T-helper 17 cell (primary cell): ENCODE data around the gene HNRNPM. TPM values are rescaled to one million over a fixed set of nuclear protein-coding genes. Genes with fewer than 3 reads are reported as not detected.

Experiments used
- ATAC-seq: fragments of 150-1000 bp; cut with Tn5 transposase; 2 replicates; pipeline ENCODE4 v1.10.0; 2021; ENCODE audit warnings: mild to moderate bottlenecking, moderate library complexity
- DNase-seq, 3 donors: peaks; one replicate each; pipeline versions ENCODE4 v3.0.0 to v3.0.0-alpha.2; 2020 to 2021
- H3K9me3 ChIP-seq: one replicate; pipeline ENCODE4 v1.7.0; 2013; ENCODE audit warnings: low read length, mild to moderate bottlenecking; ENCODE audit not compliant: control insufficient read depth, poor library complexity, severe bottlenecking
- H3K27ac Mint-ChIP-seq: one replicate; pipeline ENCODE4 v1.8.0; 2022; ENCODE audit warnings: mild to moderate bottlenecking, moderate library complexity, mixed read lengths
- H3K27me3 Mint-ChIP-seq: one replicate; pipeline ENCODE4 v1.8.0; 2022; ENCODE audit warnings: mixed read lengths
- H3K36me3 Mint-ChIP-seq: one replicate; pipeline ENCODE4 v1.8.0; 2022; ENCODE audit warnings: low read depth, mixed read lengths
- H3K4me1 Mint-ChIP-seq: one replicate; pipeline ENCODE4 v1.8.0; 2022; ENCODE audit warnings: mild to moderate bottlenecking, mixed read lengths
- H3K4me3 Mint-ChIP-seq: one replicate; pipeline ENCODE4 v1.8.0; 2022; ENCODE audit warnings: mild to moderate bottlenecking, moderate library complexity, mixed read lengths
- total RNA-seq, 4 donors: library from RNA in 2 of 4; stranded (reverse) in 2 of 4; gene quantifications; one replicate each; pipeline ENCODE4 v1.2.3 and lab custom pipeline; 2022 to 2026

HNRNPM gene
- total RNA-seq, 2 donors from 2014 or later = 248 to 259 TPM

DNA sequence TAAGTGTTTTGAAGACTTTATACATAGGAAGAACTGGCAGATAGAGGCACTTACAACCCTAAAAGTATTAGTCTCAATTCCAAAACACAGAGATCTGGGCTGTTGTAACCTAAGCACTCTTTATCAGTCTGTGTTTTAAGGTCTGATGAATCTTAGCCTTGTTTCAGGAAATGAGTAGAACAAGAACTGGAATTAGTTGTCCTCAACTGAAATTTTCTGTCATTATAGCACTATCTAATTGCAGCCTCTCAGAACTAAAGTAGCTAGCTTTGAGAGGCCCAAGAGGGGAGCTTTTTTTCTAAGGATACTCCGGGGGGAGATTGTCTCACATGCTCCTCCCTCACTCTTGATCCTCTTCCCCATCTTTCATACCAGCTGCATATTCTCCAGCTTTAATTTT lies 13.1 kb downstream of the HNRNPM start:
- H3K4me1 Mint-ChIP-seq = peaks cover 50% of the 10 kb centered on the region
- H3K27ac Mint-ChIP-seq = peak overlapping the region; percentile 93
- H3K4me3 Mint-ChIP-seq = no peak overlapping the region
- no peak for DNase-seq
- ATAC-seq = no peak
- H3K36me3 Mint-ChIP-seq = no peaks in the 10 kb centered on the region
- H3K9me3 ChIP-seq = no peaks in the 10 kb centered on the region
- no peaks in the 10 kb centered on the region for H3K27me3 Mint-ChIP-seq

DNA sequence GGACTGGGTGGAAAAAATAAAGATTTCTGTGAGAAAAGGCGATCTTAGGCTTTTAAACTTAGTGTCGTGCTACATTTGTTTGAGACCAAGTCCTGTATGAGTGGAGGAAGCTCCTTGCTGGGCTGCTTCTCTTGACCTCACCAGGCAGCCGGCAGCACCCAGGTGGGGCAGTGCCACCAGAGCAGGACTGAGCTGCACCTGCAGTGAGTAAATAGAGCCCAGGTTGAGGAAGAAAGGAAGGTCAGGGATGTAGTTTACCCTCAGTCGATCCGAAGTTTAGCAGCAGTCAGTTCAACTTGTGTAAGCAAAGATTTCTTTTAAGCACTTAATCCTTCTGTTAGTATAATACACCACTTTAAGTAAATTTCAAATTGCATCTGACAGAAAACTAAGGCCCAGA lies 13.6 kb downstream of the HNRNPM start:
- Mint-ChIP-seq H3K27me3 (no peaks in the 10 kb centered on the region), H3K27ac (peak overlapping the region; percentile 93), H3K36me3 (no peaks in the 10 kb centered on the region), H3K4me1 (peaks cover 53% of the 10 kb centered on the region), H3K4me3 (peak overlapping the region; percentile 60)
- H3K9me3 ChIP-seq = no peaks in the 10 kb centered on the region
- no peak for DNase-seq
- no peak for ATAC-seq

DNA sequence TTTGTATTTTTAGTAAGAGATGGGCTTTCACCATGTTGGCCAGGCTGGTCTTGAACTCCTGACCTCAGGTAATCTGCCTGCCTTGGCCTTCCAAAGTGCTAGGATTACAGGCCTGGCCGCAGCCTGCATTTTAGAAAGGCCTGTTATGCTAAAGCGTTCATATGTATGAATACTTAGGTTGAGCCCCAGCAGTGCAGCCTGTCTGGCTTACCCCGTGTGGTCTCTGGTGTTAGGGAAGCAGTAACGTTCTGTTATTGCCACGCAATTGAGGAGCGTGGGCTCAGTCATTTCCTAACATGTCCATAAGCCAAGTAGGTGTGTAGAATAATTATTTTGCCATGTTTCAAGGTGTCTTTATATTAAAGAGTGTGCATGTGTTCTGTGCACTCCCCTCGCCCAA lies 14.3 kb downstream of the HNRNPM start:
- H3K4me1 Mint-ChIP-seq = peaks cover 46% of the 10 kb centered on the region
- peak overlapping the region; percentile 49 for H3K27ac Mint-ChIP-seq
- DNase-seq = no peak
- no peak overlapping the region for H3K4me3 Mint-ChIP-seq
- H3K36me3 Mint-ChIP-seq = no peaks in the 10 kb centered on the region
- ATAC-seq = no peak
- H3K27me3 Mint-ChIP-seq = no peaks in the 10 kb centered on the region
- no peaks in the 10 kb centered on the region for H3K9me3 ChIP-seq

DNA sequence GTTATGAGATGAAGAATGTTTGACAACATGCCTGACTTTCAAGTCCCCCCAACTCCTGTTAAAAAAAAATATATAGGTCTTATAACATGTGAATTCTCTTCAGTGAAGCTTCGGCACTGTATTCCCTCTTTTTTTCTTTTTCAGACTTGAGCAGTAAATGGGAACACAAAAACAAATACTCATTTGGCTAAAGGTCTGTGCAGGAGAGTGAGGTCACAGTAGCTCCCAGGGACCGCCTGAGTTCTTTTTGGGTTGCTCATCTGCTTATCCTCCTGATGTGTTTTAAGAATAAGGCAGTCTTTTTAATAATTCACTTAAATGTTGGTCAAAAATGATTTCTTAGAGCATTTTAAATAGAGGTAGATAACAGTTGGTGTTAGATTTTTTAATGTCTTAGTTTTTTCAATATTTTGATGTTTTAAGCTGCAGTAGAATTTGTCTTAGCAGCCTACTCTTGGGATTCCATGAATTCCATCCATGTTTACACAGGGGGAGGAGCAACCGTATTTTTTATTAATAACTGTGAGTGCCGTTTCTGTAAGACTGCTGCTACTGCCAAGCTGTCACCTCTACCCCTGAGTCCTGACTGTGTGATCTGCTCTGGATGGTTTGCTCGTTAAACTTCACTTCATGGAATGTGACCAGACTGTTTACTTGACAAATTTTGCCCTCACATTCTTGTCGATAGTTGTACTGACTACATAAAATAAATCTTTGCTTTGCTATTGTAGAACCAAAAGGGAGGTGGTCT lies 14.9 kb downstream of the HNRNPM start:
- Mint-ChIP-seq H3K27me3 (no peaks in the 10 kb centered on the region), H3K36me3 (no peaks in the 10 kb centered on the region), H3K27ac (peak overlapping the region; percentile 49), H3K4me3 (no peak overlapping the region), H3K4me1 (peaks cover 42% of the 10 kb centered on the region)
- ATAC-seq = no peak
- no peak for DNase-seq
- H3K9me3 ChIP-seq = no peaks in the 10 kb centered on the region

DNA sequence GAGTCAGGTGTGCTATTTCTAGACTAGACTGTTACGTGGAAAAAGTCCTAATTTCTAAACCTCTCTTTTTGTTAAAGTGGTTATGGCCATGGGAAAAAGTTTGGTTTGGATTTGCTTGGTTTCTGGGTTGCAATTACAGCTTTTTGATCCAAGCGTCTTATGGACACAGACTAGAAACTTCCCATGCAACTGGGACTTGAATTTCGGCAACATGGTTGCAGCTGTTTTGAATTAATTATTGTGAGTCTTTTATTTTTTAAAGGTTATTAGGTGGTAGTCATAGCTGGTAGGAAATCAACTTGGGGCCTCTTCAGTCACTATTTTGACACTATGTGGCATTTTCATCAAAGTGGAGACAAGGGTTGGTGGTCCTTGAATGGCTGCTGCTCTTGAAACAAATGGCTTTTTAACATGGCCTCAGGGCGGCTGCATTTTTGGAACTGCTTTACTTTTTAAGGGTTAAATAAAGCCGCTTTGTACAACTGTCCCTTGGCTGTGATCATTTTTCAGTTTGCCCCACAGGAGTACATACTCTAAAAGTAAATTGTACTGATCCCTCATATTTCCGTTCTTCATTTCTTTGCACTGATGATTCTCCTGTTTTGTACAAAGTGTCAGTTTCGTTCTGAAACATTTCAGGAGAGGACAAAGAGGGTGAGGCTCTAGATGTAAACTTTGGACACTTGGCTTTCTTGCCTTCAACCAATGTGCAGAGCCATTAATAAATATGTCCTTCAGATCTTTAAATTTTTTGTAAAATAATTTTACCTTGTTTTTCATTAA lies 15.9 kb downstream of the HNRNPM start:
- Mint-ChIP-seq H3K4me3 (no peak overlapping the region), H3K27me3 (no peaks in the 10 kb centered on the region), H3K27ac (peak overlapping the region; percentile 49), H3K36me3 (no peaks in the 10 kb centered on the region), H3K4me1 (peaks cover 36% of the 10 kb centered on the region)
- ATAC-seq (no peak), DNase-seq (no peak)
- no peaks in the 10 kb centered on the region for H3K9me3 ChIP-seq

DNA sequence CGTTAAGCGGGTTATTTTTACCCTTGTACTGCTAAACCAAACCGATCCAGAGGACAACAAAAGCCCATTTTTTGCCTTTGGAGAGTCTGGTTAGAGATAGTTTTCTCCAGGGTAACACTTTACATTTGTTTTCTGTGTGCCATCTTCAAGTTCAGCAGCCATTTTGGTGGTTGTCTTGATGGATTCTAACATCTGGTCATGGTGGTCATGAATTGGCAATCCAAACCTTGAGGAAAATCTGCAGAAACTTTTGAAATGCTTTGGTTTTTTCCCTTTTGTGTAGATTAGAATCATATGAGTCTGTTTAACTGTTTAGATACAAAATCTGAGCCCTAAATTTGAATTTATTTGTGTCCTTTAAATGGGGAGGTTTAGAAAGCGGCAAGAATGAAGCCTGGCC lies 16.6 kb downstream of the HNRNPM start:
- Mint-ChIP-seq H3K27ac (peak overlapping the region; percentile 49), H3K36me3 (peaks cover 4% of the 10 kb centered on the region)
- no peak for ATAC-seq

DNA sequence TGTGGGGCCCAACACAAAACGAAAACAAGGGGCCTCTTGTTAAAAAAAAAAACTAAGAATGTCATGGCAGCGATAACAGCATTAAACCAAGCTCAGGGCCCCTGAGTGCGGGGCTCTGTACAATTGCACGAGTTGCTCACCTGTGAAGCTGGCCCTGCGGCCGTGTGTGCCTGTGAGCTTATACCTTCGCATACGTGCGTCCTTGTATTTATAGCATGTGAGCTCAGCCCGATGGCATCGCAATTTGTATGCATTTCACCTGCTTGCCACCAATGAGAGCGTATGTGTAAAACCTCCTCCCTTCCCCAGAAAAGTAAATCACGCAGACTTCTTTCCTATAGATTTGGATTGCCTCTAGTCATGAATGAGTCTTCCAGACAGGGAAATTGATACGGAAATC lies 17.1 kb downstream of the HNRNPM start:
- H3K27ac Mint-ChIP-seq = peak overlapping the region; percentile 83
- H3K36me3 Mint-ChIP-seq = peaks cover 7% of the 10 kb centered on the region
- no peak for ATAC-seq
- H3K27me3 Mint-ChIP-seq = no peaks in the 10 kb centered on the region
- no peaks in the 10 kb centered on the region for H3K9me3 ChIP-seq
- no peak overlapping the region for H3K4me3 Mint-ChIP-seq
- no peak for DNase-seq
- peaks cover 37% of the 10 kb centered on the region for H3K4me1 Mint-ChIP-seq

More for the DNA sequence above, 16.6 kb downstream of the HNRNPM start:
- H3K4me3 Mint-ChIP-seq = no peak overlapping the region
- peaks cover 38% of the 10 kb centered on the region for H3K4me1 Mint-ChIP-seq
- H3K27me3 Mint-ChIP-seq = no peaks in the 10 kb centered on the region
- no peaks in the 10 kb centered on the region for H3K9me3 ChIP-seq
- no peak for DNase-seq

DNA sequence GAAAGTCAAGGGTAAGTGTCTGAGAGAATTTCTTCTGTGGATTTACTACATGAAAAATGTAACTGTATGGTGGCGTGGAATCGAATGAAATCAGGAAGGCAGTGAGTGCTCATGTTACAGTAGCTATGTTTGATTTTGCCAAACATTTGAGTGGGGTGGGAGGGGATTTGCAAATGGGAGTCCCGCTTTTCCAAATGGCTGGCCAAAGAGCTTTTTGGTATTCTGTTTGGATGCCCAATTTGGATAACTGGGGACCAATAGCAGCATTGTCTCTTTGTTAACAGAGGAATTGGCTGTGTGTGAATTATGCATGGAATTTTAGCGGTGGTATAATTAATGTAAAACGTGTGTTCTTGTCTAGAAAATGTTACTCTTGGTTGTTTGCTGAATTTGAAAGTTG lies 17.8 kb downstream of the HNRNPM start:
- Mint-ChIP-seq H3K4me1 (peaks cover 41% of the 10 kb centered on the region), H3K36me3 (peaks cover 10% of the 10 kb centered on the region), H3K27me3 (no peaks in the 10 kb centered on the region), H3K27ac (peak overlapping the region; percentile 83), H3K4me3 (no peak overlapping the region)
- ATAC-seq = no peak
- H3K9me3 ChIP-seq = no peaks in the 10 kb centered on the region
- no peak for DNase-seq

DNA sequence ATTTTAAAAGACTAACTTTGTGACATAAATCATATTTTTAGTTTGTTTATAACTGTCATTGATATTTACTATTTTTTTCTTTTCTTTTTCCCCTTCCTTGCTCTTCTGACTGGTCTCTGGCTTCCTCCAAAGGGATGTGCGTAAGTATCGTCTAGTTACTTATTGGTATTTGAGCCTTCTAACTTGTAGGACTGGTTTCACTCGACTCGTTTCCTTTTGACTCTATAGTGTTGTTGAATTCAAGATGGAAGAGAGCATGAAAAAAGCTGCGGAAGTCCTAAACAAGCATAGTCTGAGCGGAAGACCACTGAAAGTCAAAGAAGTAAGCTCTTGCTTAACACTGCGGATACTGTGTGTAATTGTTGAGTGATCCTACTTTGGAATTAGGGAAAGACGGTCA lies 18.6 kb downstream of the HNRNPM start:
- H3K36me3 Mint-ChIP-seq = peaks cover 10% of the 10 kb centered on the region
- H3K27me3 Mint-ChIP-seq = no peaks in the 10 kb centered on the region
- peaks cover 37% of the 10 kb centered on the region for H3K4me1 Mint-ChIP-seq
- ATAC-seq = no peak
- H3K27ac Mint-ChIP-seq = peak overlapping the region; percentile 19
- no peak for DNase-seq
- H3K9me3 ChIP-seq = no peaks in the 10 kb centered on the region
- H3K4me3 Mint-ChIP-seq = no peak overlapping the region

DNA sequence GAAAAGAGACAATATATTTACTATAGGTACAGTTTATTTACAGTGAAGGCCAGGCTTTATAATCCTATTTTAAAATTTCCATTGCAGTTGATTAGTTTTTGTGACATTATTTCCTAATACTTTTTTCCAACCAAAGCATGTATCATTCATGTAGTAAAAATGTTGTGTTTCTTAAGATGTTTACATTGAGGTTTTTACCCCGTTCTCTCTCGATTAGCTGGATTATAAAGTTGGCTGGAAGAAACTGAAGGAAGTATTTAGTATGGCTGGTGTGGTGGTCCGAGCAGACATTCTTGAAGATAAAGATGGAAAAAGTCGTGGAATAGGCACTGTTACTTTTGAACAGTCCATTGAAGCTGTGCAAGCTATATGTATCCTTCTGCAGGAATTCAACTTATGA lies 21.2 kb downstream of the HNRNPM start:
- no peaks in the 10 kb centered on the region for H3K9me3 ChIP-seq
- peaks cover 16% of the 10 kb centered on the region for H3K36me3 Mint-ChIP-seq
- no peak overlapping the region for H3K4me3 Mint-ChIP-seq
- ATAC-seq (no peak), DNase-seq (no peak)
- H3K4me1 Mint-ChIP-seq = peaks cover 27% of the 10 kb centered on the region
- H3K27me3 Mint-ChIP-seq = no peaks in the 10 kb centered on the region
- peak overlapping the region; percentile 11 for H3K27ac Mint-ChIP-seq

DNA sequence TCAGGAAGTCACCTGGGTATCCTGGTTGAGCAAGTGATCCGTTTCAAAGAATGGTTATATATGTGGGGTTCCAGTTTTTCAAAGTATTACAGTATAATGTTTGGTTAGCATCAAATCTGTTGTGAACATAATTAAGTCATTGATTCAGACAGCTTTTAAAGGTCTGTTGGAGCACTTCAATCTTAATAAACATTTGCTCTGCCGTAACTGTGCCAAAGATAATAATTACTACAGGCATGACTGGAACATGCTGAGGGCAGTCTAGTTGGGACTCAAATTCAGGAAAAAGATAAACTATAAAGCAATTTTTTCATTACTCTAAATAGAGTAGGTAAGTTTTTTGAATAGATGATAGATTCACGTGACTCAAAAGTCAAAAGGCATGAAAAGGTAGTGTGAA lies 23.3 kb downstream of the HNRNPM start:
- DNase-seq (no peak), ATAC-seq (no peak)
- Mint-ChIP-seq H3K4me1 (peaks cover 13% of the 10 kb centered on the region), H3K27ac (peak overlapping the region; percentile 73), H3K27me3 (no peaks in the 10 kb centered on the region), H3K4me3 (no peak overlapping the region), H3K36me3 (peaks cover 16% of the 10 kb centered on the region)
- no peaks in the 10 kb centered on the region for H3K9me3 ChIP-seq

DNA sequence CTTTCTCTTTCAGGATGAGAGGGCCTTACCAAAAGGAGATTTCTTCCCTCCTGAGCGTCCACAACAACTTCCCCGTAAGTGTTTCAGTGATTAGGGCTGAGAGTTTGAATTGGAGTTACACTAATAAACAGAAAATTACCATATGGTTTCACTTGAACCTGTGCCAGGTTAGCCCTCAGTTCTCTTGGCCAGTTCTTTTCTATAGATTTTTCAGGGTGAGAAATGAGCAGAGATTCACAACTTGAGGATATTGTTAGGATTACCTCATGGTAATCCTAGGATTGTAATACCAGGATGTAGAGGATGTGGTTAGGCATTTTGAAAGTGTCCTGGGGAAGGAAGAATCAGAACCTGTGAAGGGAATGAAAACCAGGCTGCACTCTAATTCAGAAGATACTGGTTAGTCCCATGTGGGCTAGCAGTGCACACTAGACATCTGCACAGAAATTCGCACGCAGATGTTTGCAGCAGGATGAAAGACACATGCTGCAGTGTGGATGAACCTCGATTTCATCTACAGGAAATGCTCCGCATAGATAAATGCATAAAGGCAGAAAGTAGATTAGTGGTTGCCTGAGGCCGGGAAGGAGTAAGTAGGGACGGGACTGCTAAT lies 24.1 kb downstream of the HNRNPM start:
- Mint-ChIP-seq H3K27me3 (no peaks in the 10 kb centered on the region), H3K4me1 (peaks cover 18% of the 10 kb centered on the region), H3K27ac (peak overlapping the region; percentile 34), H3K36me3 (peaks cover 16% of the 10 kb centered on the region), H3K4me3 (no peak overlapping the region)
- ATAC-seq = no peak
- no peak for DNase-seq
- H3K9me3 ChIP-seq = no peaks in the 10 kb centered on the region

DNA sequence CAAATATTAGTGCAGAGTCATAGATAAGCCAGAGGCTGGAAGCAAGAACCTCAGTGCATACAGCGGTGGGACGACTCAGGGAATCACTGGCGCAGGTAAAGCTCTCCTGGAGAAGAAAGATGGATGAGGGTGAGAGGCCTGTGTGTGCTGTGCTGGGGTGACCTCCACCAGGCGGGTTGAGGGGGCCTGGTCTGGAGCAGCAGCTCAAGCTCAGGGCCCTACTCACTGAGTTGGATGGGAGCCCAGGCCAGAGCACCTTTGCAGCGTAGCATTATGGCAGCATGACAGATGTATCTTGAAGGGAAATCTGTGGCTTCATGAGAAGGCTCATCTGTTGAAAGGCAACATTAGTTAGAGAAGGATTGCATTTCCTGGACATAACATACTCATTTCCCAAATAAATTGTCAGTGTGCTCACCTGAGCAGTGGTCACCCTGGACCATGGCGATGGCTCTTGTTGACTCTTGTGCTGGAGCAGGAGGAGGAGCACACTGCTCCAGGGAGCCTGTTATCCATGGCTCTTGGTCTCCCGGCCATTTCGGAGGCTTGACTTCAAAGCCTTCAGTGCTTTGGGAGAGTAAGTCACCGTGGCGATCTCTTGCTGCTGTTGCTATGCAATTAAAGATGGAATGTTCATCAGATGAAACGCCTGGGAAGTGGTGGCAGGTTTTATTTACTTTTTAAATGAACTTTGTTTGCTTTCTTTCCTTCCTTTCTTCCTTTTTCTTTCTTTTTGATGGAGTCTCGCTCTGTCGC lies 25.0 kb downstream of the HNRNPM start:
- DNase-seq = no peak
- Mint-ChIP-seq H3K36me3 (peaks cover 16% of the 10 kb centered on the region), H3K27me3 (no peaks in the 10 kb centered on the region), H3K4me3 (no peak overlapping the region), H3K4me1 (peaks cover 15% of the 10 kb centered on the region), H3K27ac (peak overlapping the region; percentile 60)
- ATAC-seq = peak; percentile 27
- no peaks in the 10 kb centered on the region for H3K9me3 ChIP-seq
